HG03060 (cell line): ENCODE data around the gene CARM1.
"Not testable (repeated sequence)": the region's sequence is repeated elsewhere in the genome, so short reads cannot be mapped to it uniquely, and the experiment has no call there.

Experiments used
- ATAC-seq: cut with Tn5 transposase; IDR thresholded peaks from one replicate; pipeline ENCODE4 v1.9.1; 2021; ENCODE audit warnings: low read depth, moderate number of reproducible peaks; ENCODE audit not compliant: unreplicated experiment

Gene CARM1

DNA sequence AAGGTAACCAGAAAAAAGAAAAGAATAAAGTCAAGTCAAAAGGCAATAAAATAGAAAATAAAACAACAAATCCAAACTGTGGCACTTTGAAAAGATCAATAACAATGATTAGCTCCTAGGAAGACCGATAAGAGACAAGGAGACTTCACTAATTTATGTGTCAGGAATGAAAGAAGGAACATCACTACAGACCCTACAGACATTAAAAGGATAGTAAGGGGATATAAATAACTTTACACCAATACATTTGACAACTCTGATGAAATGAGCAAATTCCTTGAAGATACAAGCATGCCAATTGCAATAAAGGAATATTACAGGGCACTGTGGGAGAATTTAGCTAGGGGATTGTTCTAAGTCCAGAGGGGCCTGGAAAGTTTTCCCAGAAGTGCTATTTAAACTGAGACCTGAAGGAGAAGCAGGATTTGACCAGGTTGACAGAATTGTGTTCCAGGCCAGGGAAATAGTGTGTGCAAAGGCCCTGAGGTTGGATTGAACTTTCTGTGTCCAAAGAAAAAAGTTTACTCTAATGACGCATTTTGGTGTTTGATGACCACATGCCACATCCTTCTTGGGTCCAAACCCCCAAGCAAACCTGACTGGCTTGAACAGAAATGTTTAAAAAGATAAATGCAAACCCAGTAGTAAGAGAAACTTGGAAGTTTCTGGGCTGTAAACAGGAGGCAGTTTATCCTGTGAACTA, 24.7 kb upstream of the CARM1 start:
- no peak for ATAC-seq

DNA sequence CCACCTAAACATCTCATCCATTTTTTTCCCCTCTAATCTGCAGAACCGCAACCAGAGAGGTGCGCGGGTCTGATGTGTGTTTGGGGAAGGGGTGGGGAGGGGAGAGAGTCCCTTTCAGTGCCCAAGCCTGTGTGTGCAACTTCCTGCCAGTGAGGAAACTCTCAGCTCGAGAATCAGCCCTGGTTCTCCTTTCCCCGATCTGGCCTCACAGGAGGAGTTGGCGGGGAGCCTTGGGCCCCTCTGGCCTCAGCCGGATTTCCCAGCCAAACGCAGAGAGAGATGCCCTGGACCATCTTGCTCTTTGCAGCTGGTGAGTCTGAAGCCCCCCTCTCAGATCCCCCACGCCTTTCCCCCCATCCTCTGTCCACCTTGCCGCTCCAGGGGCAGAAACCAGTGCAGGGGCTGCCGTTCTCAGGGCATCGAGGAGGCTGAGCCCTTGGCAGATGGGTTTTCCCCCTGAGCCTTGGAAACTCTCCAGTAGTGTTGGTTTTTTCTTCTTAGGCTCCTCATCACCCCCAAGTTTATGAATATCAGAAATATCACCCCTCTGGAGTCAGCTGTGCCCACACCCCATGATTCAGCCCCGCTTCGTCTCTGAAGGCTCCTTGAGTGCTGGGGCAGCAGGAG, 23.0 kb upstream of the CARM1 start, which contains the start of gene C19orf38:
TSS of gene C19orf38 (plus strand) at position 186 of the 627 bp plus-strand sequence. CDS start at position 280, 94 bp downstream.
- ATAC-seq: no peak

DNA sequence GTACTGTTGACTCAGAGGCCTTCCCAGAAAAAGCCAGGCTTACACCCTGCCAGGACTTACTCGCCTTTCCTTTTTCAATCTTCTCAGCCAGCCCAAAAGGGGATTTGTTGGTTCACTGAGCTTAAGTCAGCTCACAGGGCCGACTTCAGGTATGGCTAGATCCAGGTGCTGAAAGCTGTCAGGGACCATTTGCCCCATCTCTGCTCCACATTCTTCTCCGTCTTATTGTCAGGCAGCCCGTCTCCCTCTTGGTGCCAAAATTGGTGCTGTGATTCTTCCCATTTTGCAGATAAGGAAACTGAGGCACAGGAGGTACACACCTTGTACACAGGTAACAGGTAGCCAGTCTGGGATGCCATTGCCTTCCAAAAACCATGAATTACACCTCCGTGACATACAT, 20.7 kb upstream of the CARM1 start:
- no peak for ATAC-seq

DNA sequence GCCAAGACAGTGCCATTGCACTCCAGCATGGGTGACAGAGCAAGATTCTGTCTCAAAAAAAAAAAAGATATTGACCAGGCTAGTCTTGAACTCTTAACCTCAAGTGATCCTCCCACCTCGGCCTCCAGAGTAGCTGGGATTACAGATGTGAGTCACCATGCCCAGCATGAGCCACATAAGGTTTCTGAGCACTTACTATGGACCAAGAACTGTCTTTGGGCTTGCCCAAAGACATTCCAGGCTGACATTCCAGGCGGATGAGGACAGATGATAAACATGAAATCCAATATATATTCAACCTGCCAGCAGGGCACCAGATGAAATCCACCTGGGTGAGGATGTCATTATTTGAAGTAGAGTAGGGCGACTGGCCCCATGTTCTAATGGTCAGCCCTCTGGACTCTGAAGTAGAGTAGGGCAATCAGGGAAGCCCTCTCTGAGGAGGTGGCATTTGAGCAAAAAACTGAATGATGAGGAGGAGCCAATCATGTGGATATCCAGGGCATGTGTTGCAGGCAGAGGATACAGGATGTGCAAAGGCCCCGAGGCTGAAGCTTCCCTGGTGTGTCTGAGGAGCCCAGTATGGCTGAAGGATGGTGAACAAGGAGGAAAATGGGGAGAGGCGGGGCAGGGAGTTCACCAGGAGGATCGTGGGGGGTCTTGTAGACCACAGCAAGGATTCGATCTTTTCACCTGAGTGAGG, 19.1 kb upstream of the CARM1 start:
- no peak for ATAC-seq

DNA sequence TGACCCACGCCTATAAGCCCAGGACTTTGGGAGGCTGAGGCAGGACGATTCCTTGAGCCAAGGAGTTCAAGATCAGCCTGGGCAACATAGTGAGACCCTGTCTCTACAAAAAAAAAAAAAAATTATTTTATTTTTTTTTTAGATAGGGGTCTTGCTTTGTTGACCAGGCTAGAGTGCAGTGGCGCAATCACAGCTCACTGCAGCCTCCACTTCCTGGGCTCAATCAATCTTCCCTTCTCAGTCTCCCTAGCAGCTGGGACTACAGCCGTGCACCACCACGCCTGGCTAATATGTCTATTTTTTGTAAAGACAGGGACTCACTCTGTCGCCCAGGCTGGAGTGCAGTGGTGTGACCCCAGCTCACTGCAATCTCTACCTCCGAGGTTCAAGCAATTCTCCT, 18.4 kb upstream of the CARM1 start:
- no peak for ATAC-seq

DNA sequence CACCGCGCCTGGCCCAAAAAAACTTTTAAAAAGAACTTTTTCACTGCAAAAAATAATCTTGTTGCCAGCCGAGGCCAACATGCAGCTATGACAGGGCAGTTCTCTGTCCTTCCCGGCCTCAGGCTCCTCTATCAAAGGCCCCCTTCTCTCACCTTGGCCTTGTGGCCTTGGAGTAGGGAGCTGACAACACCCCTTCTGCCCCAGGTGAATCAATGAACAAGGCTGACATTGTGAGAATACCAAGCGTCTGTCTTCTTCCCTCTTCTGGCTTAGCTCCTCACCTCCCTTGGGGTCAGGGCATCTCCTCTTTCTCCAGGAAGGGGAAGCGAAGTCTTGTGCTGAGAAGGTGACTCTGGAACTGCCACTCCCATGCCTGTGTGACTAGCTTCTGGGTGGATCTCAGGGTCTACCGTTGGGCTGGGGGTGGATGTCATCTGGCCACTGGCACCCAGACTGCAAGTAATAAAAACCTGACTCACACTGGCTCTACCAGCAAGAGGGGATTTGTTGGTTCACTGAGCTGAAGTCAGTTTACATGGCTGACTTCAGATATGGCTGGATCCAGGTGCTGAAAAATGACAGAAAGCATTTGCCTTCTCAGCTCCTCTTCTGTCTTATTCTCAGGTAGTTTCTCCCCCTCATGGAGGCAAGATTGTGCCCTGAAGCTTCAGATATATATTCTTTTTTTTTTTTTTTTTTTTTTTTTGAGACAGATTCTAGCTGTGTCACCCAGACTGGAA, 16.8 kb upstream of the CARM1 start:
- ATAC-seq: no peak

DNA sequence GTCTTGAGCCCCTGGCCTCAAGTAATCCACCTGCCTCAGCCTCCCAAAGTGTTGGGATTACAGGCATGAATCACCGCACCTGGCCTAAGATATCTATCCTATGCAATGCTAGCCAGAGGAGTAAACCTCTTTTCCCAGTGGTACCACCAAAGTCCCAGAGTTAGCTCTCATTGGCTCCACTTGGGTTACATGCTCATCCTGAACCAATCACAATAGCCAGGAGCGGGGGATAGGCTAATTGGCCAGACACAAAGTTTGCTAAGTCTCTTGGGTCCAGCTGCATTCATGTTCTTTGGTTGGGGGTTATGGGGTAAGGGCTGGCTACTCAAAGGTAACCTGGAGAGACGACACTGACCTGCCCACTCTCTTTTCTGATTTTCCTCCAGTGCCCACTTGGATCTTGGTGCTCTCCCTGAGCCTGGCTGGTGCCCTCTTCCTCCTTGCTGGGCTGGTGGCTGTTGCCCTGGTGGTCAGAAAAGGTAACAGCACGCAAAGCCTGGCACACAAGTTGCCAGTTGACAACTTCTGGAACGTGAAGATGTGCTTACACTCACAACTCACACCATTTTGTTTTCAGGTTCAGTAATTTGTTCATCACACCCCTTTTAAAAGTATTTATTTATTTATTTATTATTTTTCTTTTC, 15.4 kb upstream of the CARM1 start:
- no peak for ATAC-seq

DNA sequence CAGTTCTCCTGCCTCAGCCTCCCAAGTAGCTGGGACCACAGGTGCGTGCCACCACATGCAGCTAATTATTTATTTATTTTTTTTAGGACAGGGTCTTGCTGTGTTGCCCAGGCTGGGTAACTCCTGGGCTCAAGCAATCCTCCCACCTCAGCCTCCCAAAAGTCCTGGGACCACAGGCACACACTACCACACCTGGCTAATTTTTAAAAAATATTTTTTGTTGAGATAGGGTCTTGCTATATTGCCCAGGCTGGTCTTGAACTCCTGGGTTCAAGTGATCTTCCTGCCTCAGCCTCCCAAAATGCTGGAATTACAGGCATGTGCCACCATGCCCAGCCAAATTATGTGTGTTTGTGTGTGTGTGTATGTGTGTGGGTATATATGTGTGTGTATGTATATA, 14.5 kb upstream of the CARM1 start:
- ATAC-seq: not testable (repeated sequence)

DNA sequence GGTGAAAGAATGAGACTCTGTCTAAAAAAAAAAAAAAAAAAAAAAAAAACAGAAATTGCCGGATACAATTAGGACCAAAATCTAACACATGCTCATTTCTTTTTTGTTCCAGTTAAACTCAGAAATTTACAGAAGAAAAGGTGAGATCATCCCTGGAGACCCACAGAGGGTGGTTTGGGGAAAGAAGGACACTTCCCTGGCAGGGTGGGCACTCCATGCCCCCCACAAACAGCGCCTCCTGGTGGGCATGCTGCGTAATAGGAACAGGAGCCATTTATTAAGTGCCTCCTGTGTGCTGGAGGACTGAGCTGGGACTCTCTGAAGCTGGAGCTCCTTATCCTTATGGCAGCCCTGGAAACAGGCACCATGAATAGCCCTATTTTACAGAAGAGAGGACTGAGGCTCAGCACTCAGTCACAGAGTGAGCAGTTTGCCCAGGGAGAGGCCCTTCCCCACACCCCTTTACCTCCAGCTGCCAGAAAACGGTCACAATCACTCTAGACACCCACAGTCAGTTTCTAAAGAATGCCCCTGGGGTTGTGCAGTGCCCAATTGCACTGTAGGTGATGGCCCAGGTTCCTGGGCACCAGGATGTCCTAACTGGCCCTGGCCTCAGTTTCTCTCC, 13.0 kb upstream of the CARM1 start:
- ATAC-seq: no peak

DNA sequence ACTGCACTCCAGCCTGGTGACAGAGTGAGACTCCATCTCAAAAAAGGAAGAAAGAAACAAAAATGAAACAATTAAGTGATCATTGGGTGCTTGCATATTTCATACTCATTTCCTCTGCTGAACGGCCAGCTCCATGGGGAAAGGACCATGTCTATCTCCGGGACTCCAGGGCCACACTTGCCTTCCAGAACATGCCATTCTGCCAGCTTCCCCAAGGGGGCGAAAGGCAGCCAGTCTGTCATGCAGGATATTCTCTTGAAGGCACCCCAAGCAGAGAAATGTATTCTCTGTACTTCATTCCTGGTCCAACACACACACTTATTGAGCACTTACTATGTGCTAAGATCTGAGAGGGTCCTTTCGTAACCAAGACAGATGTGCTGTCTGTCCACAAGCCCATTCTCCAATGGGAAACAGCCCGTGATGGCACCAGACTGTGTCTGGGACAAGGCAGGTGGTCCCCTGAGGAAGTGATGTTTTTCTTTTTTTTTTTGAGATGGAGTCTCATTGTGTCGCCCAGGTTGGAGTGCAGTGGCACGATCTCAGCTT, 10.2 kb upstream of the CARM1 start:
- no peak for ATAC-seq

DNA sequence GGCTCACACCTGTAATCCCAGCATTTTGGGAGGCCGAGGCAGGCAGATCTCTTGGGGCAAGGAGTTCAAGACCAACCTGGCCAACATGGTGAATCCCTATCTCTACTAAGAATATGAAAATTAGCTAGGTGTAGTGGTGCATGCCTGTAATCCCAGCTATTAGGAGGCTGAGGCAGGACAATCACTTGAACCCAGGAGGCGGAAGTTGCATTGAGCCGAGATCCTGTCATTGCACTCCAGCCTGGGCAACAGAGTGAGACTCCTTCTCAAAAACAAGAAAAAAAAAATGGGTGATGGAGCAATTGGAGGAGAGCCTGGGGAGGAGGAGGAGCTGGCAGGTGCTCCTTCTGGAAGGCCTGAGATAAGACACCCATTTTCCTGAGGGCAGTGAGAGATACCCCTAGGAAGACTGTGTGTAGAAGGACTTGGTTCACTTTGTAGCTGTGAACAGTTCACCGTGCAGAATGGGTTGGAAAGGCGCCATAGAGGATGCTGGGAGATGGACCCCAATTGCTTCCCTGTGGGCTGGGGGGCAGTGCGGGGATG, 8.7 kb upstream of the CARM1 start:
- ATAC-seq: no peak

DNA sequence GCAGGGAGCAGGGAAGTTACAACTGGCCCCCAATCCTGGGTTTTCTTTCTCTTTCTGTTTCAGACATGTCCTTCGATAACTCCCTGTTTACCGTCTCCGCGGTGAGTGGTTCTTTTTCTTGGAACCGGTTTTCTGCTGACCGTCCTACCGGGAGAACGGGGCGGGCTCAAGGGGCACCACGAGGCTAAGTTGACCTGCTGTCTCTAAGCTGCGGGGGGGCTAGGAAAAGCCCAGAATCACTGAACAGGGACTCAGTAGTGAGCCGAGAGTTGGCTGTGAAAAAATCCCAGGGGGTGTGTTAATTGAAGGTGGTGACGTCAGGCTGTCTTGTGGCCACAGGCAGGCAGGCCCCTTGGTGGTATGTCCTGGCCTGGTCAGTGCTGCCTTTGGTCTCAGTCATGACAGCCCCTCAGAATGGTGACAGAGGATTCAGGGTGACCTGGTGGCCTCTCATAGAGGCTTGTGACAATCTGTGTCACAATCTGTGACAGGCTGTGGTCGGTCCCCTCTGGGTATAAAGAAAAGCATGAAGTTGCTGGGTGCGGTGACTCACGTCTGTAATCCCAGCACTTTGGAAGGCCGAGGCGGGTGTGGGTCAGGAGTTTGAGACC, 8.1 kb upstream of the CARM1 start:
- no peak for ATAC-seq

DNA sequence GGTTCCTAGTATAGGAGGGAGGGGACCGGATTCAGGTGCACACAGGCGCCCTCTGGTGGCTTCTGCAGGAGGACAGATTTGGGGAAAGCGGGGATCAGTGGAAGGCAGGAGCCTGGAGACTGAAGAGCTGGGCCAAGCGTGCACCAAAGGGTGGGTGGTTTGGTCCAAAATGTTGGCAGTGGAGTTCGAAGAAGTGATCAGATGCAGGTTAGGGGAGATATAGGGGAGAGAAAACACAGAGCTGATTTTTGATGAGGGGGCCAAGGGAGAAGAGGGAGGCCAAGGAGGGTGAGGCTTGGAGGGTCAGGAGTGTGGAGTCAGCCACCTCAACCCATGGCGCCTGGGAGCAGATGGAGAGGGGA, 6.8 kb upstream of the CARM1 start:
- ATAC-seq: no peak

DNA sequence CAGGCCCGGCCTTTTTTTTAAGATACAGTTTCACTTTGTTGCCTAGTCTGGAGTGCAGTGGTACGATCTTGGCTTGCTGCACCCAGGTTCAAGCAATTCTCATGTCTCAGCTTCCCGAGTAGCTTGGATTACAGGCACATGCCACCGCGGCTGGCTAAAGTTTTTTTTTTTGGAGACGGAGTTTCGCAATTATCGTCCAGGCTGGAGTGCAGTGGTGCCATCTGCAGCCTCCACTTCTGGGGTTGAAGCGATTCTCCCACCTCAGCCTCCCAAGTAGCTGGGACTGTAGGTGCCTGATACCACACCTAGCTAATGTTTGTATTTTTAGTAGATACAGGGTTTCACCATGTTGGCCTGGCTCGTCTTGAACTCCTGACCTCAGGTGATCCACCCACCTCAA, 4.9 kb upstream of the CARM1 start:
- no peak for ATAC-seq

DNA sequence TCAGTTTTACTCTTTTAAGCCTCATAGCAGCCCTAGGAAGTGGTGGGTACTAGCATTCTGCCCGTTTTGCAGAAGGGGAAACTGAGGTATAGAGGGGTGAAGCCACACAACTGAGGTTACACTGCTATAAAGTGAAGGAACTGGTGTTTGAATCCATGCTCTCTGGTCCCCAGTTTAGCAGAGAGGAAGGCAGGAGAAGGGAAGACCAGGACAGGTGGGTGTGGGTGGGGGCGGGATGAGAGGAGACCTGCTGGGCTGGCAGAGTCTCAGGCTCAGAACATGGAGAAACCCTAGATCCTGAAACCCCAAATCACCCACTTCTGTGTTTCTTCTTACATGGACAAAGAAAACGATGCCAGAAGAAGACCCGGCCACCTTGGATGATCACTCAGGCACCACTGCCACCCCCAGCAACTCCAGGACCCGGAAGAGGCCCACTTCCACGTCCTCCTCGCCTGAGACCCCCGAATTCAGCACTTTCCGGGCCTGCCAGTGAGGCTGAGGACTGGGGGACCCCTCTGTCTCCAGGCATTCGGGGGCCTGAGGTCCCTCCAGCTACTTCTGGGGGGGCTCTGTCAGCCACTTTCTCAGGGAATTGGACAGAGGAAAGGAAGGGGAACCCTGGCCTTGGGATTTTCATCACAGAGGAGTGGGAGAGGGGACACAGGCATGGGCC, 2.3 kb upstream of the CARM1 start:
- no peak for ATAC-seq

DNA sequence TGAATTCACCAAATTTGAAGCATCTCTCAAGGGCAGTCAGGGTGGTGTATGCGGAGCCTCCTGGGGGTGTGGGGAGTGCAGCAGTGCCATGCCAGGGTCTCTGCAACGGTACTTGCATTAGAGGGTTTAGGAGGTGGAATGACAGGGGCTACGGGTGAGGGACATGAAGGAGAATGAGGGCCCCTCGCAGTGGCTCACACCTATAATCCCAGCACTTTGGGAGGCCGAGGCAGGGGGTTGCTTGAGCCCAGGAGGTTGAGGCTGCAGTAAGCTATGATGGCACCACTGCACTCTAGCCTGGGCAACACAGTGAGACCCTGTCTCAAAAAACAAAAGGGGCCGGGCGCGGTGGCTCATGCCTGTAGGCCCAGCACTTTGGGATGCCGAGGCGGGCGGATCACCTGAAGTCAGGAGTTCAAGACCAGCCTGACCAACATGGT, 1.5 kb upstream of the CARM1 start:
- not testable (repeated sequence) for ATAC-seq

DNA sequence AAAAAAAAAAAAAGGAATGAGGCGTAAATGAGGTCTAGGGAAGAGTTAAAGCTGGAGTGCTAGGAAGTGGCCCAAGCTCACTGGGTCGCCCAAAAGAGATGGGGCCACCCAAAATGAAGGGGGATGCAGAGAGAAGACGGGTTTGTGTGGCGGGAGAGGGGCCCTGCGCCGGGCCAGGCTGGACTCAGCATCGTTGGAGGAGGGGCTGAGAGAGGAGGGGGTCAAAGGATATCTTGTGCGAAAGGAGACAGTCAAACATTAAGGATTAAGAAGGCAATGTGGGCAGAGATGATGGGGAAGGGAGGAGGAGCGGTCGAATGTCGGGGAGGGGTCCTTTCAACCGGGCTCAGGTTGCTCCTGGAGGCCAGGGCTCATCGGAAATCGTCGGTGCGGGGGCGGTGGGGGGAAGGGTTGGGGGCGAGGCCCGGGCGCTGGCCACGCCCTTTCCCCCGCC, 825 bp upstream of the CARM1 start:
- no peak for ATAC-seq

DNA sequence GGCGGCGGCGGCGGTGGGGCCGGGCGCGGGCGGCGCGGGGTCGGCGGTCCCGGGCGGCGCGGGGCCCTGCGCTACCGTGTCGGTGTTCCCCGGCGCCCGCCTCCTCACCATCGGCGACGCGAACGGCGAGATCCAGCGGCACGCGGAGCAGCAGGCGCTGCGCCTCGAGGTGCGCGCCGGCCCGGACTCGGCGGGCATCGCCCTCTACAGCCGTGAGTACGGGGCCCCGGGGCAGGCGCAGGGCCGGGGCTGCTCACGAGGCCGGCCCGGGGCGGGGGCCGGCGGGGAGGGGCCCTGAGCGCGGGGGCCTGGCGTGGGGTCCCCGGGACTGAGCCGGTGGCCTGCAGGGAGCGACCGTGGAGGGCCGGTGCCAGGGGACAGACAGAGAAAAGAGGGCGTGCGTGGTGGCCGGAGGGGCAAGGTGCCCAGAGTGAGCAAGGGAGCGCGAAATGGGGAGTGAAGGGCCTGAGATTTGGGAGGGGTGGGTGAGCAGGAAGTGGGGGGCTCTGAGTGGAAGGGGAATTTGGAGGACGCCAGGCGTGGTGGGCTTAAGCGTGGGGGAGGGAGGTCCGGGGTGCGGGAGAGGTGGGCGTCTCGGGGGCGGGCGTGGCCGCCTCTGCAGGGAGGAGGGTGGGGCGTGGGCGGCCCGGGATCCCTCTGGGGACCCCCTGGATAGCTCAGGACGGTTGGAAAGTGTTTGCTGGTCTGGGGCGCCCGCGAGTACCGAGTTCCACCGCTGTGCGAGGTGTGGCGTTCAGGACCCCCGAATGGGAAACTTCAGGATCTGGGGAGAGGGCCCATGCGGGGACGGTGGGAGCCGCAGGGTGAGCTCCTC, 575 bp downstream of the CARM1 start:
- ATAC-seq: no peak
